ENCODE results near the gene NTNG1. TPM values are rescaled to one million over a fixed set of nuclear protein-coding genes. Genes with fewer than 3 reads are reported as not detected.
A peak's percentile ranks its signal among the peaks of the same experiment; 100 is the strongest.

The NTNG1 gene
- total RNA-seq, 1 donor: 9.1 TPM

- no peak overlapping the region for H3K4me3 ChIP-seq (ENCODE audit: low read depth, low read length)
- no peak for TF ChIP-seq CTCF (IDR thresholded peaks at IDR 0.05; ENCODE audit: insufficient read depth, low read depth, low read length)
- no peak for DNase-seq (ENCODE audit: low read depth)
Measured at GRCh38 chr1:107414550-107414949, 273.7 kb downstream of the NTNG1 start.

GRCh38 chr1:107415241-107415640, 274.4 kb downstream of the NTNG1 start:
- no peak for DNase-seq (ENCODE audit: low read depth)
- TF ChIP-seq CTCF (IDR thresholded peaks at IDR 0.05; ENCODE audit: insufficient read depth, low read depth, low read length): no peak
- no peak overlapping the region for H3K4me3 ChIP-seq (ENCODE audit: low read depth, low read length)

GRCh38 chr1:107419003-107419402, 278.2 kb downstream of the NTNG1 start:
- no peak for DNase-seq (ENCODE audit: low read depth)
- TF ChIP-seq CTCF (IDR thresholded peaks at IDR 0.05; ENCODE audit: insufficient read depth, low read depth, low read length): no peak
- no peak overlapping the region for H3K4me3 ChIP-seq (ENCODE audit: low read depth, low read length)

GRCh38 chr1:107422901-107423300, 282.1 kb downstream of the NTNG1 start:
- DNase-seq (ENCODE audit: low read depth): no peak
- no peak for TF ChIP-seq CTCF (IDR thresholded peaks at IDR 0.05; ENCODE audit: insufficient read depth, low read depth, low read length)

GRCh38 chr1:107430540-107431228, 289.8 kb downstream of the NTNG1 start:
- H3K4me3 ChIP-seq (ENCODE audit: low read depth, low read length): no peak overlapping the region
- peak; percentile 39 for DNase-seq (ENCODE audit: low read depth)
- TF ChIP-seq CTCF (IDR thresholded peaks at IDR 0.05; ENCODE audit: insufficient read depth, low read depth, low read length): peak; percentile 55

More at GRCh38 chr1:107422901-107423300, 282.1 kb downstream of the NTNG1 start:
- H3K4me3 ChIP-seq (ENCODE audit: low read depth, low read length): no peak overlapping the region

GRCh38 chr1:107432108-107432507, 291.3 kb downstream of the NTNG1 start:
- TF ChIP-seq CTCF (IDR thresholded peaks at IDR 0.05; ENCODE audit: insufficient read depth, low read depth, low read length): no peak
- no peak for DNase-seq (ENCODE audit: low read depth)
- no peak overlapping the region for H3K4me3 ChIP-seq (ENCODE audit: low read depth, low read length)

GRCh38 chr1:107433068-107433467, 292.2 kb downstream of the NTNG1 start:
- TF ChIP-seq CTCF (IDR thresholded peaks at IDR 0.05; ENCODE audit: insufficient read depth, low read depth, low read length): no peak
- DNase-seq (ENCODE audit: low read depth): no peak
- H3K4me3 ChIP-seq (ENCODE audit: low read depth, low read length): no peak overlapping the region

Measured in fibroblast of villous mesenchyme (primary cell).